22Rv1 (cell line): ENCODE data around the gene DNAJC5.

Source experiments
- ZFX ChIP-seq: fragments of 450-650 bp; IDR thresholded peaks from 2 replicates; pipeline ENCODE4 v1.6.1; 2017; ENCODE audit warnings: antibody characterized with exemption, borderline replicate concordance
- TF ChIP-seq, protein P1 (sequence below): fragments of 450-650 bp; IDR thresholded peaks from 2 replicates; pipeline ENCODE4 v1.5.1; 2017; ENCODE audit warnings: mild to moderate bottlenecking

DNA sequence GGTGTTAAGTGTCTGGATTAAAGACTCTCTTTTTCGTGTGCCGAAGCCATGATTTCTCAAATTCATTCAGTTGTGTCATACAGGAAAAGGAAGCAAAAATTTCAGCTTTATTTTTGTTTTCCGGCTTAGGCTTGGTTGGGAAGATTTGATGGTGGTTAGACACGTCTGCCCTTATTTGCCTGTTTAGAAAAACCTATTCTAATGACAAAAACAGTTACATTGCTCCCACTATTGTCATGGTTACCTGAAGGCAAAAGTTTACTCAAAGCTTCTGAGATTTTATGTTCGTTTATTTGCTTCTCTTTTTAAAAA, 982 bp downstream of the DNAJC5 start:
- TF ChIP-seq, protein P1, sequence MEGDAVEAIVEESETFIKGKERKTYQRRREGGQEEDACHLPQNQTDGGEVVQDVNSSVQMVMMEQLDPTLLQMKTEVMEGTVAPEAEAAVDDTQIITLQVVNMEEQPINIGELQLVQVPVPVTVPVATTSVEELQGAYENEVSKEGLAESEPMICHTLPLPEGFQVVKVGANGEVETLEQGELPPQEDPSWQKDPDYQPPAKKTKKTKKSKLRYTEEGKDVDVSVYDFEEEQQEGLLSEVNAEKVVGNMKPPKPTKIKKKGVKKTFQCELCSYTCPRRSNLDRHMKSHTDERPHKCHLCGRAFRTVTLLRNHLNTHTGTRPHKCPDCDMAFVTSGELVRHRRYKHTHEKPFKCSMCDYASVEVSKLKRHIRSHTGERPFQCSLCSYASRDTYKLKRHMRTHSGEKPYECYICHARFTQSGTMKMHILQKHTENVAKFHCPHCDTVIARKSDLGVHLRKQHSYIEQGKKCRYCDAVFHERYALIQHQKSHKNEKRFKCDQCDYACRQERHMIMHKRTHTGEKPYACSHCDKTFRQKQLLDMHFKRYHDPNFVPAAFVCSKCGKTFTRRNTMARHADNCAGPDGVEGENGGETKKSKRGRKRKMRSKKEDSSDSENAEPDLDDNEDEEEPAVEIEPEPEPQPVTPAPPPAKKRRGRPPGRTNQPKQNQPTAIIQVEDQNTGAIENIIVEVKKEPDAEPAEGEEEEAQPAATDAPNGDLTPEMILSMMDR, result no peak
- no peak for TF ChIP-seq ZFX
